Smooth muscle cell (in vitro differentiated cells): Measurements from ENCODE around the gene LDHAL6B. TPM values are rescaled to one million over a fixed set of nuclear protein-coding genes. Genes with fewer than 3 reads are reported as not detected.
A peak's percentile ranks its signal among the peaks of the same experiment; 100 is the strongest.

Experiments used
- DNase-seq: peaks from one replicate; lab custom pipeline; 2025; ENCODE audit not compliant: unreplicated experiment; lab: John Stamatoyannopoulos, UW
- H2AFZ ChIP-seq: fragments of 200-600 bp; sonication (generic); 2 replicates; pipeline ENCODE4 v1.6.0; 2016; ENCODE audit warnings: antibody characterized with exemption, low read depth, mild to moderate bottlenecking
- H3F3A ChIP-seq: fragments of 200-600 bp; sonication (generic); 2 replicates; pipeline ENCODE4 v1.6.0; 2017; ENCODE audit warnings: antibody characterized with exemption, low read depth
- H3K27ac ChIP-seq: fragments of 200-600 bp; sonication (generic); 2 replicates; pipeline ENCODE4 v1.5.1; 2016; ENCODE audit warnings: low read depth, mild to moderate bottlenecking
- H3K27me3 ChIP-seq: fragments of 200-600 bp; sonication (generic); 2 replicates; pipeline ENCODE4 v1.6.1; 2016; ENCODE audit warnings: low read depth, mild to moderate bottlenecking
- H3K36me3 ChIP-seq: fragments of 200-600 bp; sonication (generic); 2 replicates; pipeline ENCODE4 v1.5.1; 2016; ENCODE audit warnings: low read depth
- H3K4me1 ChIP-seq: fragments of 200-600 bp; sonication (generic); 2 replicates; pipeline ENCODE4 v1.5.1; 2016; ENCODE audit warnings: low read depth
- H3K4me2 ChIP-seq: fragments of 200-600 bp; sonication (generic); 2 replicates; pipeline ENCODE4 v1.6.0; 2016; ENCODE audit warnings: mild to moderate bottlenecking
- H3K4me3 ChIP-seq: fragments of 200-600 bp; sonication (generic); 2 replicates; pipeline ENCODE4 v1.5.1; 2016; ENCODE audit warnings: mild to moderate bottlenecking
- H3K79me2 ChIP-seq: fragments of 200-600 bp; sonication (generic); 2 replicates; pipeline ENCODE4 v1.6.0; 2016; ENCODE audit warnings: low read depth, mild to moderate bottlenecking
- H3K9ac ChIP-seq: fragments of 200-600 bp; sonication (generic); 2 replicates; pipeline ENCODE4 v1.6.0; 2016; ENCODE audit warnings: low read depth
- H3K9me3 ChIP-seq: fragments of 200-600 bp; sonication (generic); replicated peaks from 2 replicates; pipeline ENCODE4 v1.5.1; 2016; ENCODE audit warnings: low read depth
- H4K20me1 ChIP-seq: fragments of 200-600 bp; sonication (generic); 2 replicates; pipeline ENCODE4 v1.6.0; 2016; ENCODE audit warnings: low read depth
- WGBS: methylation state at CpG from one replicate; pipeline ENCODE4 v1.1.7; 2016; ENCODE audit warnings: low lambda C conversion rate; 5-methylcytosine and 5-hydroxymethylcytosine counted together
- polyA plus RNA-seq: library from polyadenylated mRNA; unstranded; fragments of >200 nt; fragmentation: Nextera tagmentation; extraction: Ambion mirVana; gene quantifications from 2 replicates; pipeline ENCODE4 v1.2.1, GENCODE V29; 2016
- total RNA-seq: library from RNA; depleted of rRNA; stranded (reverse); fragments of >200 nt; gene quantifications from 2 replicates; pipeline ENCODE4 v1.2.3, GENCODE V29; 2014
- TF ChIP-seq, protein P1 (sequence below): fragments of 200-600 bp; sonication (generic); IDR thresholded peaks from 2 replicates; pipeline ENCODE4 v1.5.1; 2017; ENCODE audit warnings: borderline replicate concordance, mild to moderate bottlenecking, antibody characterized with exemption; ENCODE audit not compliant: insufficient read depth, poor library complexity, severe bottlenecking

Gene LDHAL6B
- total and polyA plus RNA-seq, 2 experiments from 2014 or later, result not detected

- WGBS, result 65% methylated on average over 7 of the region's 7 CpGs
- Histone ChIP-seq H3K9me3 (no peaks in the 10 kb centered on the region), H3K4me3 (no peak overlapping the region), H3F3A (peaks cover 29% of the 10 kb centered on the region), H2AFZ (no peak overlapping the region), H3K9ac (peak overlapping the region; percentile 59), H3K79me2 (no peaks in the 10 kb centered on the region), H3K4me1 (peaks cover 19% of the 10 kb centered on the region), H3K27me3 (no peaks in the 10 kb centered on the region), H3K27ac (peak overlapping the region; percentile 95), H3K36me3 (peaks cover 6% of the 10 kb centered on the region), H3K4me2 (peak overlapping the region; percentile 34), H4K20me1 (no peaks in the 10 kb centered on the region)
- TF ChIP-seq, protein P1, sequence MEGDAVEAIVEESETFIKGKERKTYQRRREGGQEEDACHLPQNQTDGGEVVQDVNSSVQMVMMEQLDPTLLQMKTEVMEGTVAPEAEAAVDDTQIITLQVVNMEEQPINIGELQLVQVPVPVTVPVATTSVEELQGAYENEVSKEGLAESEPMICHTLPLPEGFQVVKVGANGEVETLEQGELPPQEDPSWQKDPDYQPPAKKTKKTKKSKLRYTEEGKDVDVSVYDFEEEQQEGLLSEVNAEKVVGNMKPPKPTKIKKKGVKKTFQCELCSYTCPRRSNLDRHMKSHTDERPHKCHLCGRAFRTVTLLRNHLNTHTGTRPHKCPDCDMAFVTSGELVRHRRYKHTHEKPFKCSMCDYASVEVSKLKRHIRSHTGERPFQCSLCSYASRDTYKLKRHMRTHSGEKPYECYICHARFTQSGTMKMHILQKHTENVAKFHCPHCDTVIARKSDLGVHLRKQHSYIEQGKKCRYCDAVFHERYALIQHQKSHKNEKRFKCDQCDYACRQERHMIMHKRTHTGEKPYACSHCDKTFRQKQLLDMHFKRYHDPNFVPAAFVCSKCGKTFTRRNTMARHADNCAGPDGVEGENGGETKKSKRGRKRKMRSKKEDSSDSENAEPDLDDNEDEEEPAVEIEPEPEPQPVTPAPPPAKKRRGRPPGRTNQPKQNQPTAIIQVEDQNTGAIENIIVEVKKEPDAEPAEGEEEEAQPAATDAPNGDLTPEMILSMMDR, result no peak
- DNase-seq, result no peak
Observed at GRCh38 chr15:59168536-59168935, 38.1 kb upstream of the LDHAL6B start.

GRCh38 chr15:59169251-59169708, 37.4 kb upstream of the LDHAL6B start:
- TF ChIP-seq, protein P1, result no peak
- Histone ChIP-seq H3K4me1 (peaks cover 19% of the 10 kb centered on the region), H3K79me2 (no peaks in the 10 kb centered on the region), H2AFZ (no peak overlapping the region), H4K20me1 (no peaks in the 10 kb centered on the region), H3K9ac (peak overlapping the region; percentile 82), H3F3A (peaks cover 32% of the 10 kb centered on the region), H3K27me3 (no peaks in the 10 kb centered on the region), H3K9me3 (no peaks in the 10 kb centered on the region), H3K4me3 (no peak overlapping the region), H3K36me3 (peaks cover 9% of the 10 kb centered on the region), H3K27ac (peak overlapping the region; percentile 95), H3K4me2 (peak overlapping the region; percentile 35)
- 54% methylated on average over 3 of the region's 3 CpGs for WGBS
- no peak for DNase-seq

GRCh38 chr15:59170295-59171066, 36.2 kb upstream of the LDHAL6B start:
- peaks cover 22% of the 10 kb centered on the region for H3K4me1 ChIP-seq
- H3K4me3 ChIP-seq, result no peak overlapping the region
- no peaks in the 10 kb centered on the region for H4K20me1 ChIP-seq
- WGBS, result 48% methylated on average over 12 of the region's 12 CpGs
- peaks cover 9% of the 10 kb centered on the region for H3K36me3 ChIP-seq
- H3K27me3 ChIP-seq, result no peaks in the 10 kb centered on the region
- peak overlapping the region; percentile 95 for H3K27ac ChIP-seq
- no peaks in the 10 kb centered on the region for H3K9me3 ChIP-seq
- H3F3A ChIP-seq, result peaks cover 37% of the 10 kb centered on the region
- no peak overlapping the region for H2AFZ ChIP-seq
- peak overlapping the region; percentile 35 for H3K4me2 ChIP-seq
- TF ChIP-seq, protein P1, result no peak
- peak overlapping the region; percentile 82 for H3K9ac ChIP-seq
- no peaks in the 10 kb centered on the region for H3K79me2 ChIP-seq
- no peak for DNase-seq

- Histone ChIP-seq H3K4me1 (peaks cover 25% of the 10 kb centered on the region), H4K20me1 (no peaks in the 10 kb centered on the region)
- 87% methylated on average over 8 of the region's 8 CpGs for WGBS
Observed at GRCh38 chr15:59171067-59171397, 35.6 kb upstream of the LDHAL6B start.

More at GRCh38 chr15:59171067-59171397, 35.6 kb upstream of the LDHAL6B start:
- H3K9me3 ChIP-seq, result no peaks in the 10 kb centered on the region
- H3K79me2 ChIP-seq, result no peaks in the 10 kb centered on the region
- peaks cover 37% of the 10 kb centered on the region for H3F3A ChIP-seq
- H3K27ac ChIP-seq, result peak overlapping the region; percentile 95
- peak overlapping the region; percentile 35 for H3K4me2 ChIP-seq
- no peaks in the 10 kb centered on the region for H3K27me3 ChIP-seq
- no peak for DNase-seq
- TF ChIP-seq, protein P1, result no peak
- no peak overlapping the region for H3K9ac ChIP-seq
- H3K4me3 ChIP-seq, result no peak overlapping the region
- peaks cover 9% of the 10 kb centered on the region for H3K36me3 ChIP-seq
- H2AFZ ChIP-seq, result no peak overlapping the region
